ENCODE results near the gene HHIP.
"Not testable (repeated sequence)": the region's sequence is repeated elsewhere in the genome, so short reads cannot be mapped to it uniquely, and the experiment has no call there.

The HHIP gene

DNA sequence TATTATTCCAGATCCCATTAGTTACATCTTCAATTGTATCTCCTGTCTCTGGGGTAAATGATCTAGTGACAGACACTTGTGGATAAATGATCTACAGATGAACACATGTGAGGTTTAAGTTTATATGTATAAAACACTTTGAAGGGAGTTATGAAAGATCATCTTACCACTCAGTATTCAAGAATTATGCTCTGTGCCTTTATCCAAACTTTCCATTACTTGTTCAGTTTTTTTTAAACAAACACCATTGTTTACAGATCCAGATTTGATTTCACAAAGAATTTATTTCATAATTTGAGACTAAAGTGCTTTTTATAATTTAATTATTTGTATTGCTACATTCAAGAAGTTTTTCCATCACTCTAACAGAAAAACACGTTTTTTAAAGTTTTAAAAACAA lies 142.5 kb downstream of the HHIP start:
- Histone ChIP-seq H3K9ac (ENCODE audit: low read depth in 1 of 2, low read length in 2 of 2) (no peak overlapping the region), H3K4me1 (ENCODE audit: control insufficient read depth in 2 of 2, insufficient read depth in 2 of 2, low read length in 2 of 2) (no peaks in the 10 kb centered on the region), H3K27ac (ENCODE audit: low read depth in 2 of 2, low read length in 2 of 2) (no peak overlapping the region), H3K36me3 (ENCODE audit: control insufficient read depth in 2 of 2, insufficient read depth in 2 of 2, low read length in 2 of 2) (no peaks in the 10 kb centered on the region), H3K27me3 (ENCODE audit: control insufficient read depth in 2 of 2, insufficient read depth in 2 of 2, low read length in 2 of 2) (no peaks in the 10 kb centered on the region), H3K9me3 (ENCODE audit: control insufficient read depth in 2 of 2, low read length in 2 of 2) (no peaks in the 10 kb centered on the region), H3K4me3 (ENCODE audit: low read length in 2 of 2) (no peak overlapping the region)

DNA sequence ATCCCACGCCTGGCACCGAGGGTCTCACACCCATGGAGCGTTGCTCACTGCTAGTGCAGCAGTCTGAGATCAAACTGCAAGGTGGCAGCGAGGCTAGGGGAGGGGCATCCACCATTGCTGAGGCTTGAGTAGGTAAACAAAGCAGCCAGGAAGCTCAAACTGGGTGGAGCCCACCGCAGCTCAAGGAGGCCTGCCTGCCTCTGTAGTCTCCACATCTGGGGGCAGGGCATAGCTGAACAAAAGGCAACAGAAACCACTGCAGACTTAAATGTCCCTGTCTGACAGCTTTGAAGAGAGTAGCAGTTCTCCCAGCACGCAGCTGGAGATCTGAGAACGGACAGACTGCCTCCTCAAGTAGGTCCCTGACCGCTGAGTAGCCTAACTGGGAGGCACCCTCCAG lies 146.0 kb downstream of the HHIP start:
- H3K9ac ChIP-seq (ENCODE audit: low read depth in 1 of 2, low read length in 2 of 2); H3K4me3 ChIP-seq (ENCODE audit: low read length in 2 of 2); H3K27ac ChIP-seq (ENCODE audit: low read depth in 2 of 2, low read length in 2 of 2); H3K27me3 ChIP-seq (ENCODE audit: control insufficient read depth in 2 of 2, insufficient read depth in 2 of 2, low read length in 2 of 2); H3K36me3 ChIP-seq (ENCODE audit: control insufficient read depth in 2 of 2, insufficient read depth in 2 of 2, low read length in 2 of 2); H3K4me1 ChIP-seq (ENCODE audit: control insufficient read depth in 2 of 2, insufficient read depth in 2 of 2, low read length in 2 of 2); H3K9me3 ChIP-seq (ENCODE audit: control insufficient read depth in 2 of 2, low read length in 2 of 2): not testable (repeated sequence)
